PC-3 (cell line): ENCODE data around the gene DCHS1. TPM values are rescaled to one million over a fixed set of nuclear protein-coding genes. Genes with fewer than 3 reads are reported as not detected.

Experiments used
- ATAC-seq: fragments of 200-7000 bp; cut with Tn5 transposase; 2 replicates; pipeline ENCODE4 v1.9.1; 2020; ENCODE audit warnings: mild to moderate bottlenecking, moderate library complexity
- BruUV-seq: library from RNA; stranded (reverse); fragments of 400-500 nt; replicated peaks from 2 replicates; lab custom pipeline; 2021; lab: Mats Ljungman, UMichigan
- CTCF ChIA-PET: fragments of 300-600 bp; sonication (Branson Sonifier 250); formaldehyde crosslinking; loops from one replicate; lab custom pipeline; 2022; ENCODE audit warnings: antibody characterized with exemption; lab: Charles Lee
- POLR2A ChIA-PET: fragments of 300-600 bp; sonication (Branson Sonifier 250); formaldehyde crosslinking; loops from one replicate; lab custom pipeline; 2022; ENCODE audit warnings: antibody characterized with exemption; ENCODE audit not compliant: unreplicated experiment; lab: Charles Lee
- DNase-seq: peaks from one replicate; pipeline ENCODE4 v3.0.0-alpha.2; 2015
- H2AFZ ChIP-seq: fragments of 300-600 bp; sonication (generic); 2 replicates; pipeline ENCODE4 v1.6.0; 2016; ENCODE audit warnings: antibody characterized with exemption, low read length
- H3F3A ChIP-seq: fragments of 300-600 bp; sonication (generic); one replicate; pipeline ENCODE4 v1.6.0; 2017; ENCODE audit warnings: antibody characterized with exemption, low read length, control low read depth, mild to moderate bottlenecking; ENCODE audit not compliant: unreplicated experiment
- H3K27ac ChIP-seq: fragments of 300-600 bp; sonication (generic); 2 replicates; pipeline ENCODE4 v1.5.1; 2016; ENCODE audit warnings: mild to moderate bottlenecking, low read length
- H3K27me3 ChIP-seq: fragments of 300-600 bp; sonication (generic); 2 replicates; pipeline ENCODE4 v1.6.1; 2016; ENCODE audit warnings: low read length, mixed read lengths
- H3K36me3 ChIP-seq: fragments of 300-600 bp; sonication (generic); 2 replicates; pipeline ENCODE4 v1.6.1; 2016; ENCODE audit warnings: low read depth, mixed run types, low read length, mixed read lengths
- H3K4me1 ChIP-seq: fragments of 300-600 bp; sonication (generic); 2 replicates; pipeline ENCODE4 v1.5.1; 2016; ENCODE audit warnings: low read length; ENCODE audit not compliant: insufficient read depth
- H3K4me2 ChIP-seq: fragments of 300-600 bp; sonication (generic); 2 replicates; pipeline ENCODE4 v1.6.0; 2016; ENCODE audit warnings: low read length
- H3K4me3 ChIP-seq: fragments of 300-600 bp; sonication (generic); 2 replicates; pipeline ENCODE4 v1.5.1; 2016; ENCODE audit warnings: mild to moderate bottlenecking, low read length, mixed read lengths
- H3K79me2 ChIP-seq: fragments of 300-600 bp; sonication (generic); 2 replicates; pipeline ENCODE4 v1.6.1; 2017; ENCODE audit warnings: low read length, mixed read lengths
- H3K9ac ChIP-seq: fragments of 300-600 bp; sonication (generic); 2 replicates; pipeline ENCODE4 v1.6.0; 2016; ENCODE audit warnings: mild to moderate bottlenecking, low read length
- H3K9me2 ChIP-seq: fragments of 300-600 bp; sonication (generic); replicated peaks from 2 replicates; pipeline ENCODE4 v1.6.1; 2016; ENCODE audit warnings: mixed run types, low read length, mixed read lengths
- H3K9me3 ChIP-seq: fragments of 300-600 bp; sonication (generic); 2 replicates; pipeline ENCODE4 v1.6.1; 2016; ENCODE audit warnings: low read length, mixed read lengths
- H4K20me1 ChIP-seq: fragments of 300-600 bp; sonication (generic); 2 replicates; pipeline ENCODE4 v1.6.1; 2016; ENCODE audit warnings: low read length, mixed read lengths
- CTCF ChIP-seq: fragments of 300-600 bp; sonication (generic); conservative IDR thresholded peaks from 2 replicates; pipeline ENCODE4 v1.5.1; 2017; ENCODE audit warnings: antibody characterized with exemption, low read depth, mild to moderate bottlenecking, low read length
- EZH2 ChIP-seq: fragments of 300-600 bp; sonication (generic); IDR thresholded peaks from one replicate; pipeline ENCODE4 v1.6.1; 2017; ENCODE audit warnings: antibody characterized with exemption, mild to moderate bottlenecking, low read length; ENCODE audit not compliant: unreplicated experiment
- EZH2phosphoT487 ChIP-seq: fragments of 300-600 bp; sonication (generic); IDR thresholded peaks from 2 replicates; pipeline ENCODE4 v1.6.1; 2018; ENCODE audit warnings: mild to moderate bottlenecking, antibody characterized with exemption, low read length, borderline replicate concordance
- intact Hi-C: fragments of 100-400 bp; cut with micrococcal nuclease; formaldehyde crosslinking; loops from 2 replicates; pipeline ENCODE4 v1.9.0; 2023
- total RNA-seq: library from RNA; depleted of rRNA; stranded (reverse); fragments of >200 nt; gene quantifications from 2 replicates; pipeline ENCODE4 v1.2.3, GENCODE V29; 2014

DCHS1 gene
- total RNA-seq, 1 experiment from 2014 or later: under 0.01 TPM

- no TSS peak for BruUV-seq
- POLR2A ChIA-PET: no interaction called here
- DNase-seq (no peak), ATAC-seq (no peak)
- Histone ChIP-seq H3K9me3 (no peaks in the 10 kb centered on the region), H4K20me1 (no peaks in the 10 kb centered on the region), H3K79me2 (no peaks in the 10 kb centered on the region), H3K27me3 (peaks cover 34% of the 10 kb centered on the region), H3K4me3 (no peak overlapping the region), H3K36me3 (no peaks in the 10 kb centered on the region), H3K4me2 (no peak overlapping the region), H3K27ac (no peak overlapping the region), H3K9ac (no peak overlapping the region), H3F3A (no peaks in the 10 kb centered on the region), H3K4me1 (no peaks in the 10 kb centered on the region; the same call in 1 of the 2 replicates), H2AFZ (no peak overlapping the region), H3K9me2 (no peaks in the 10 kb centered on the region)
- no peak for TF ChIP-seq EZH2
- TF ChIP-seq CTCF: no peak
- TF ChIP-seq EZH2phosphoT487: no peak
- CTCF ChIA-PET: no interaction called here
- intact Hi-C loops: no loop called here
Observed at GRCh38 chr11:6646071-6646470, 9.5 kb downstream of the DCHS1 start.

- Histone ChIP-seq H3K9me2 (no peaks in the 10 kb centered on the region), H3K27me3 (peaks cover 21% of the 10 kb centered on the region), H3K36me3 (no peaks in the 10 kb centered on the region), H3K9me3 (no peaks in the 10 kb centered on the region), H3K79me2 (no peaks in the 10 kb centered on the region), H3K4me1 (no peaks in the 10 kb centered on the region), H3K27ac (no peak overlapping the region), H4K20me1 (no peaks in the 10 kb centered on the region), H3F3A (no peaks in the 10 kb centered on the region), H3K4me2 (no peak overlapping the region), H3K9ac (no peak overlapping the region), H2AFZ (no peak overlapping the region), H3K4me3 (no peak overlapping the region)
- intact Hi-C loops: no loop called here
- BruUV-seq: no TSS peak
- DNase-seq (no peak), ATAC-seq (no peak)
- POLR2A ChIA-PET: no interaction called here
- no peak for TF ChIP-seq CTCF
- CTCF ChIA-PET: no interaction called here
Observed at GRCh38 chr11:6642957-6643356, 12.7 kb downstream of the DCHS1 start.

GRCh38 chr11:6640985-6641701, 14.5 kb downstream of the DCHS1 start:
- no peaks in the 10 kb centered on the region for H3K9me3 ChIP-seq
- H3K4me2 ChIP-seq: no peak overlapping the region
- no peaks in the 10 kb centered on the region for H3K4me1 ChIP-seq
- ChIA-PET CTCF (no interaction called here), POLR2A (no interaction called here)
- no peak overlapping the region for H3K4me3 ChIP-seq
- DNase-seq (no peak), ATAC-seq (no peak)
- no peak overlapping the region for H2AFZ ChIP-seq
- no peaks in the 10 kb centered on the region for H3K36me3 ChIP-seq
- TF ChIP-seq CTCF: no peak
- no peak overlapping the region for H3K9ac ChIP-seq
- no peaks in the 10 kb centered on the region for H4K20me1 ChIP-seq
- H3K27ac ChIP-seq: no peak overlapping the region
- no peaks in the 10 kb centered on the region for H3K9me2 ChIP-seq
- no TSS peak for BruUV-seq
- H3K79me2 ChIP-seq: no peaks in the 10 kb centered on the region
- H3F3A ChIP-seq: no peaks in the 10 kb centered on the region
- intact Hi-C loops: no loop called here
- H3K27me3 ChIP-seq: peaks cover 14% of the 10 kb centered on the region; the same call in 1 of the 2 replicates
